Measurements from ENCODE around the gene MAP3K1. TPM values are rescaled to one million over a fixed set of nuclear protein-coding genes. Genes with fewer than 3 reads are reported as not detected.

MAP3K1 gene
- total RNA-seq, 1 experiment from 2014 or later: 7.9 TPM

- TF ChIP-seq, protein P1, sequence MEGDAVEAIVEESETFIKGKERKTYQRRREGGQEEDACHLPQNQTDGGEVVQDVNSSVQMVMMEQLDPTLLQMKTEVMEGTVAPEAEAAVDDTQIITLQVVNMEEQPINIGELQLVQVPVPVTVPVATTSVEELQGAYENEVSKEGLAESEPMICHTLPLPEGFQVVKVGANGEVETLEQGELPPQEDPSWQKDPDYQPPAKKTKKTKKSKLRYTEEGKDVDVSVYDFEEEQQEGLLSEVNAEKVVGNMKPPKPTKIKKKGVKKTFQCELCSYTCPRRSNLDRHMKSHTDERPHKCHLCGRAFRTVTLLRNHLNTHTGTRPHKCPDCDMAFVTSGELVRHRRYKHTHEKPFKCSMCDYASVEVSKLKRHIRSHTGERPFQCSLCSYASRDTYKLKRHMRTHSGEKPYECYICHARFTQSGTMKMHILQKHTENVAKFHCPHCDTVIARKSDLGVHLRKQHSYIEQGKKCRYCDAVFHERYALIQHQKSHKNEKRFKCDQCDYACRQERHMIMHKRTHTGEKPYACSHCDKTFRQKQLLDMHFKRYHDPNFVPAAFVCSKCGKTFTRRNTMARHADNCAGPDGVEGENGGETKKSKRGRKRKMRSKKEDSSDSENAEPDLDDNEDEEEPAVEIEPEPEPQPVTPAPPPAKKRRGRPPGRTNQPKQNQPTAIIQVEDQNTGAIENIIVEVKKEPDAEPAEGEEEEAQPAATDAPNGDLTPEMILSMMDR (IDR thresholded peaks at IDR 0.05; ENCODE audit: unreplicated experiment): no peak
- H3K27me3 Mint-ChIP-seq (ENCODE audit: insufficient read depth, unreplicated experiment): no peaks in the 10 kb centered on the region
- no peaks in the 10 kb centered on the region for H3K36me3 Mint-ChIP-seq (ENCODE audit: insufficient read depth, unreplicated experiment)
- intact Hi-C loops (cut with micrococcal nuclease): no loop called here
- ChIA-PET POLR2A (interaction anchor here (0.7 kb wide), 1 partner anchor 461 kb away, joined by 3 read pairs; no protein-coding TSS in a partner anchor), CTCF (interaction anchor here (0.7 kb wide), 1 partner anchor 536 kb away, joined by 3 read pairs; no protein-coding TSS in a partner anchor)
- no peak for DNase-seq (ENCODE audit: unreplicated experiment)
- no peak overlapping the region for H3K27ac Mint-ChIP-seq (ENCODE audit: low read depth, unreplicated experiment)
- no peaks in the 10 kb centered on the region for H3K9me3 Mint-ChIP-seq (ENCODE audit: unreplicated experiment)
- H3K4me1 Mint-ChIP-seq (ENCODE audit: insufficient read depth, unreplicated experiment): no peaks in the 10 kb centered on the region
- no TSS peak for BruUV-seq (replicated peaks)
- no peak overlapping the region for H3K4me3 Mint-ChIP-seq (ENCODE audit: unreplicated experiment)
Measured at GRCh38 chr5:56808211-56808610, 7.1 kb upstream of the MAP3K1 start.

DNA sequence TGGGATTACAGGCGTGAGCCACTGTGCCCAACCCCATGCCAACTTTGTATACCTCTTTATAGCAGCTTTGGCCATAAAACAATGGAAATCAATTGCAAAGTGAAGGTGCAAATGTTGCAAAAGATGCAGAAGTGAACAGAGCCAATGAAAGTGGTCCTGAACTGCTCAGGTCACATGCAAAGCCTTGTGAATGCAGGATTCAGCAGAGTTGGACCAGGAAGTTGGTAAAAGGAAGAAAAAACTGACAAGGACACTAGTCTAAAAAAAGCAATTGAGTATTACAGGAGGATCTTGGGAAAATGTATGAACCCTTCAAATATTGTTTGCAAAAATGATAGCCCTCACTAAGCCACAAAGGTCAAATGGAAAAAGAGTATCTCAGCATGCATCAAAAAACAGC lies 4.5 kb upstream of the MAP3K1 start:
- intact Hi-C loops (cut with micrococcal nuclease): no loop called here
- H3K27ac Mint-ChIP-seq (ENCODE audit: low read depth, unreplicated experiment): no peak overlapping the region
- H3K27me3 Mint-ChIP-seq (ENCODE audit: insufficient read depth, unreplicated experiment): no peaks in the 10 kb centered on the region
- POLR2A ChIA-PET: interaction anchor here (0.7 kb wide), 1 partner anchor 474 kb away, joined by 3 read pairs; no protein-coding TSS in a partner anchor
- BruUV-seq (replicated peaks): no TSS peak
- no peaks in the 10 kb centered on the region for H3K4me1 Mint-ChIP-seq (ENCODE audit: insufficient read depth, unreplicated experiment)
- no peaks in the 10 kb centered on the region for H3K9me3 Mint-ChIP-seq (ENCODE audit: unreplicated experiment)
- no peak for DNase-seq (ENCODE audit: unreplicated experiment)
- no peak overlapping the region for H3K4me3 Mint-ChIP-seq (ENCODE audit: unreplicated experiment)
- H3K36me3 Mint-ChIP-seq (ENCODE audit: insufficient read depth, unreplicated experiment): no peaks in the 10 kb centered on the region
- CTCF ChIA-PET: no interaction called here
- TF ChIP-seq, protein P1 (IDR thresholded peaks at IDR 0.05; ENCODE audit: unreplicated experiment): no peak

GRCh38 chr5:56812110-56812509 lies 3.2 kb upstream of the MAP3K1 start:
- intact Hi-C loops (cut with micrococcal nuclease): no loop called here
- ChIA-PET POLR2A (no interaction called here), CTCF (no interaction called here)
- H3K27me3 Mint-ChIP-seq (ENCODE audit: insufficient read depth, unreplicated experiment): no peaks in the 10 kb centered on the region
- TF ChIP-seq, protein P1 (IDR thresholded peaks at IDR 0.05; ENCODE audit: unreplicated experiment): no peak
- H3K4me1 Mint-ChIP-seq (ENCODE audit: insufficient read depth, unreplicated experiment): peaks cover under 1% of the 10 kb centered on the region
- H3K27ac Mint-ChIP-seq (ENCODE audit: low read depth, unreplicated experiment): no peak overlapping the region
- H3K9me3 Mint-ChIP-seq (ENCODE audit: unreplicated experiment): no peaks in the 10 kb centered on the region
- H3K4me3 Mint-ChIP-seq (ENCODE audit: unreplicated experiment): no peak overlapping the region
- no peak for DNase-seq (ENCODE audit: unreplicated experiment)
- H3K36me3 Mint-ChIP-seq (ENCODE audit: insufficient read depth, unreplicated experiment): no peaks in the 10 kb centered on the region
- BruUV-seq (replicated peaks): no TSS peak

- TF ChIP-seq, protein P1 (IDR thresholded peaks at IDR 0.05; ENCODE audit: unreplicated experiment): no peak
- ChIA-PET CTCF (interaction anchor here (0.6 to 2.1 kb wide), 3 partner anchors 13 to 543 kb away, joined by 4 to 8 read pairs (median 4); no protein-coding TSS in a partner anchor), POLR2A (no interaction called here)
- Mint-ChIP-seq H3K27me3 (ENCODE audit: insufficient read depth, unreplicated experiment) (no peaks in the 10 kb centered on the region), H3K9me3 (ENCODE audit: unreplicated experiment) (no peaks in the 10 kb centered on the region), H3K4me1 (ENCODE audit: insufficient read depth, unreplicated experiment) (peaks cover 8% of the 10 kb centered on the region), H3K4me3 (ENCODE audit: unreplicated experiment) (no peak overlapping the region), H3K36me3 (ENCODE audit: insufficient read depth, unreplicated experiment) (no peaks in the 10 kb centered on the region), H3K27ac (ENCODE audit: low read depth, unreplicated experiment) (no peak overlapping the region)
- no TSS peak for BruUV-seq (replicated peaks)
- intact Hi-C loops (cut with micrococcal nuclease): no loop called here
- DNase-seq (ENCODE audit: unreplicated experiment): no peak
Measured at GRCh38 chr5:56813302-56813701, 2.0 kb upstream of the MAP3K1 start.
